ENCODE measurements around the gene C1QC.

The C1QC gene

DNA sequence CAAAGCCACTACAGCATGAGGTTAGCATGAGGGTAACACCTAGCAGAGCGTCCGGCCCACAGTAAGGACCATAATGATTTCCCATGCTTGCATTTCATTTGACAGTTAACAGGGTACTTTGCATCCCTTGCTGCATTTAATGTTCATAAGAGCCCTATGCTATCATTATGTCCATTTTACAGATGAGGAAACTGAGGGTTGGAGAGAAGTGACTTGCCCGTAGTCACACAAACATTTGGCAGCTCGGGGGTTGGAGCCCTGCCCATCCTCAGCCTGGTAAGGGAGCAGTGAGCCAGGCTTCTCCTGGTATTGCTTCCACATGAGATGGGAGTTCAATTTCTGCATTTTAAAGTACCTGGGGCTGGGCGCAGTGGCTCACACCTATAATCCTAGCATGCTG is 50.7 kb downstream of the C1QC start:
- TF ChIP-seq ZNF274 (IDR thresholded peaks at IDR 0.05; ENCODE audit: low read depth, low read length) = no peak
- H3K4me3 ChIP-seq (ENCODE audit: low read length) = no peak overlapping the region

DNA sequence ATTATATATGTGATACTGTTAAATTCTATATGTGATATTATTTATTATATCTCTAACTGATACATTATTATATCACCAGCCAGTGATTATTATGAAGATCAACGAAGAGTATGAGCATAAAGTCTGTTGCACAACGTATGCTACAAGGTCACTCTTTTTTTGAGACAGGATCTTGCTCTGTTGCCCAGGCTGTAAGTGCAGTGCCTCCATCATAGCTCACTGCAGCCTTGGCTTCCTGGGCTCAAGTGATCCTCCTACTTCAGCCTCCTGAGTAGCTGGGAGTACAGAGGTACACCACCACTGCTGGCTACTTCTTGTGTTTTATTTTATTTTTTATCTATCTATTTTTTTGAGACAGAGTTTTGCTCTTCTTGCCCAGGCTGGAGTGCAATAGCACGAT is 53.2 kb downstream of the C1QC start:
- no peak overlapping the region for H3K4me3 ChIP-seq (ENCODE audit: low read length)
- TF ChIP-seq ZNF274 (IDR thresholded peaks at IDR 0.05; ENCODE audit: low read depth, low read length) = no peak
